ENCODE results near the gene ERICH6B. TPM values are rescaled to one million over a fixed set of nuclear protein-coding genes. Genes with fewer than 3 reads are reported as not detected.

ERICH6B gene
- total RNA-seq, 1 donor, result not detected

DNA sequence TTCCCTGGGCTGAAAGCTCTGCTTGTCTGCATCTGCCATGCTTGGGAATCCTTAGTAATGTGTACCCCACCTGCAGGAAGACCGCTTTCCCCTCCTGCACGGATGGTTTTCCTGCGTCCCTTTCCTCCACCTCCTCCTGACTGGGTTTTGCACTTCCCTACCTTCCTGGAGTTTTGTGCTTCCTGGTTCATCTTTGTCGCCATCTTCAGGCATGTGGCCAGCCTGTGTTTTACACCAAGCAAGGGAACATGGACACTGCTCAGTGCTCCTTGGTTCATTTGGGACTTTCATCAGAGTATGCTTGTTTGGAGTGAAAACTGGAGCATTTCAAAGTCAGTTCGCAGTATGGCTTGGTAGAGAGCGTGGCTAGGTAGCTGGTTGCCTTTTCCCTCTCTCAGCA lies 30.7 kb downstream of the ERICH6B start:
- TF ChIP-seq, protein P1, sequence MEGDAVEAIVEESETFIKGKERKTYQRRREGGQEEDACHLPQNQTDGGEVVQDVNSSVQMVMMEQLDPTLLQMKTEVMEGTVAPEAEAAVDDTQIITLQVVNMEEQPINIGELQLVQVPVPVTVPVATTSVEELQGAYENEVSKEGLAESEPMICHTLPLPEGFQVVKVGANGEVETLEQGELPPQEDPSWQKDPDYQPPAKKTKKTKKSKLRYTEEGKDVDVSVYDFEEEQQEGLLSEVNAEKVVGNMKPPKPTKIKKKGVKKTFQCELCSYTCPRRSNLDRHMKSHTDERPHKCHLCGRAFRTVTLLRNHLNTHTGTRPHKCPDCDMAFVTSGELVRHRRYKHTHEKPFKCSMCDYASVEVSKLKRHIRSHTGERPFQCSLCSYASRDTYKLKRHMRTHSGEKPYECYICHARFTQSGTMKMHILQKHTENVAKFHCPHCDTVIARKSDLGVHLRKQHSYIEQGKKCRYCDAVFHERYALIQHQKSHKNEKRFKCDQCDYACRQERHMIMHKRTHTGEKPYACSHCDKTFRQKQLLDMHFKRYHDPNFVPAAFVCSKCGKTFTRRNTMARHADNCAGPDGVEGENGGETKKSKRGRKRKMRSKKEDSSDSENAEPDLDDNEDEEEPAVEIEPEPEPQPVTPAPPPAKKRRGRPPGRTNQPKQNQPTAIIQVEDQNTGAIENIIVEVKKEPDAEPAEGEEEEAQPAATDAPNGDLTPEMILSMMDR (IDR thresholded peaks at IDR 0.05; ENCODE audit: insufficient read depth, low read length), result no peak
- no peak overlapping the region for H3K4me3 ChIP-seq (ENCODE audit: low read depth, low read length)
- DNase-seq (ENCODE audit: low read depth), result no peak

DNA sequence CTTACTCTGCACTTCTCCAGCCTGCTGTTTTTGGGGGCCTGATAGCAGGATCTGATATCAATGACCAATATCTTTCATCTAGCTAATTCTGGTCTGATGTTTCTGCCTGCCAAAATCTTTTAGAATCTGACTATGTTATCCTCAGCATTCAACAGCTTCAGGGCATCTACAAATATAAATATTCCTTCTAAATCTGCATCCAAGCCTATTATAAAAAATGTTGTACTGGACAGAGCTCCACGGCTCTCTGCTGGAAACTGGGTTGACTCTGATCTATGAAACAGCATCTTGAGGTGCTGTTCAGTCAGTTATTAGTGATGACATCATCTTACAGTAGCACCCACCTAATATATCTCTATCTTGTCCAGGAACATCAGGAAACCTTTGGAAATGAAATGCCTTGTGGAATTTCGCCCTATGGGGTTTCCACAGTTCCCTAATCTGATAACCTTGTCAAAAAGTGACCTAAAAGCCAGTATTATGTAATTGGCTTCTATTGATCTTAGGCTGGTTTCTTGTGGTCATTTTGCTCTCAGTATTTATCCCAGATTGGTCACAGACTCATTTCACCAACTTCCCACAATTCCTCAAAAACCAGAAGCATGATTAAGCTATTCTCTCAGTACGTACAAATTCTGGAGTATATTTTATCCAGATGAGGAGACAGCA lies 33.0 kb downstream of the ERICH6B start:
- no peak overlapping the region for H3K4me3 ChIP-seq (ENCODE audit: low read depth, low read length)
- DNase-seq (ENCODE audit: low read depth), result no peak
- TF ChIP-seq, protein P1 (IDR thresholded peaks at IDR 0.05; ENCODE audit: insufficient read depth, low read length), result no peak

DNA sequence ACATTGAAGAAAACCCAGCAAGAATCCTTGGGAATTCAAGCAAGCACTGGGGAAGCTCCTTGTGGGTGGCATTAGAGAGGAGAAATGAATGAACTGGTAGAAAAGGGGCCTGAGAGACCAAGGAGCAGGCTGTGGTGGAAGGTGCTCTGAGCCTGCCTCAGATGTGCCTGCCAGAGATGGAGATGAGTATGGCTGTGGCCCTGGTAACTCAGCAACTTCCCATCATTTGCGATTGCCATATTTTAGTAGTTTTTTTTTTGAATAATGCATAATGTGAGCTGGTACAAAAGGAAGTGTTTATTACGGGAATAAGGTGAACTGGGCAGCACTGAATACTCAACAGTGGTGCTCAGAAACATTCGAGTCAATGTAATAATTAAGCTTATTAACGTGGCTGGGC lies 39.1 kb downstream of the ERICH6B start:
- TF ChIP-seq, protein P1 (IDR thresholded peaks at IDR 0.05; ENCODE audit: insufficient read depth, low read length), result no peak
- DNase-seq (ENCODE audit: low read depth), result no peak
- no peak overlapping the region for H3K4me3 ChIP-seq (ENCODE audit: low read depth, low read length)

DNA sequence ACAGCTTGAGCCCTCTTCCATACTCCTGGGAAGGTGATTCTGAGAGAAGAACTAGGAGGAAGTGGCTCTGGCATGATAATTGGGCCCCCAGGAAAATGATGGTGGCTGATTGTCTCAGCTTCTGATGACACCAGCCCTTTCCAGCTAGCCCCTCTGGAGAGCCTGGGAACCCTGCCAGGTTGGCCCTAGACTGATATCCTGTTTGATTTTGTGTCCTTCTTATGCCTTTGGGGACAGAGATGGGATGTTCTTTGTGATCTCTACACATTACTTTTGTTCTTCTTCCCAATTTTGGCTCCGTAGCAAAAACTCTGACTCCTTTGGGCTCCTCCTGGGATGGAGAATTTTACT lies 39.7 kb downstream of the ERICH6B start:
- no peak for DNase-seq (ENCODE audit: low read depth)
- H3K4me3 ChIP-seq (ENCODE audit: low read depth, low read length), result no peak overlapping the region
- TF ChIP-seq, protein P1 (IDR thresholded peaks at IDR 0.05; ENCODE audit: insufficient read depth, low read length), result no peak

DNA sequence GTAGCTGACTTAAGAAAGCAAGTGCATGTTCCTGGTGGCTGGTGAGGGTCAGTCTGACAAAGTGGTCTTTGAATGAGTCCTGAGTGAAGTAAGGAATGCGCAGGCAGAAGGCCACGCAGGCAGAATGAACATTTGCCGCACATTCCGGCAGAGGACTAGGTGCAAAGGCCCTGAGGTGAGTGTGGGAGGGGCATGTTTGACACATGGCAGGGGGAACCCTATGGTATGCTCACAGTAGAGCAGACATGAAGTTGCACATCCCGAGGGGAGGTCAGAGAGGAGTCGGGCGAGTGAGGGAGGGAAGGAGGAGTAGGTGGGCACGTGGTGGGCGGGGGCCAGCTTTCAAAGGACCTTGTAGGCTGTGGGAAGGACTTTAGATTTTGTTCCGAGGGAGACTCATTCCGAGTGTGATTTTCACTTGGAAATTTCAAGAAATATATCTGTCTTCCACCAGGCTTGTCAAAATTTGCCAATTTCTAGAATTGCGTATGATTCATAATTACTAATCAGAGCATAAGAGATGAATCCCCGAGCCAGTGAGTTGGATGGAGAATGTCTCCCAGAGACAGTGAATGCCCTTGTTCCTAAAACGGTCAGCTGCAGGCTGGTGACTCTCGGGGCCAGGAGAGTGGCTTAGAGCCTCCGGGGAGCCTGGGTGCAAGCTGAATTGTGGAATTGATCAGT lies 40.3 kb downstream of the ERICH6B start:
- TF ChIP-seq, protein P1 (IDR thresholded peaks at IDR 0.05; ENCODE audit: insufficient read depth, low read length), result no peak
- DNase-seq (ENCODE audit: low read depth), result no peak
- no peak overlapping the region for H3K4me3 ChIP-seq (ENCODE audit: low read depth, low read length)

DNA sequence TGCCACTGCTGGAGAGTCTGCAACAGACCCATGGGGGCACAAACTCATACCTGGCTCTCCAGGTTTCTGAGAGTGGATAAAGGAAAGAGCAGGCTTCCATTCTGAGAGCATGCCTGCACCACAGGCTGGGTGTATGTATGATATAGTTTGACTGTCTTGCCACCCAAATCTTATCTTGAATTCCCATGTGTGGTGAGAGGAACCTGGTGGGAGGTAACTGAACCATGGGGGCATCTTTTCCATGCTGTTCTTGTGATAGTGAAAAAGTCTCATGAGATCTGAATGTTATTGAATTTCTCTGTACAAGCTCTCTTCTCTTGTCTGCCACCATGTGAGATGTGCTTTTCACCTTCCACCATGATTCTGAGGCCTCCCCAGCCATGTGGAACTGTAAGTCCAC lies 50.2 kb downstream of the ERICH6B start:
- no peak for DNase-seq (ENCODE audit: low read depth)
- TF ChIP-seq, protein P1 (IDR thresholded peaks at IDR 0.05; ENCODE audit: insufficient read depth, low read length), result no peak
- no peak overlapping the region for H3K4me3 ChIP-seq (ENCODE audit: low read depth, low read length)
